ENCODE results near the gene ZSWIM9. TPM values are rescaled to one million over a fixed set of nuclear protein-coding genes. Genes with fewer than 3 reads are reported as not detected.
"Not testable (repeated sequence)": the region's sequence is repeated elsewhere in the genome, so short reads cannot be mapped to it uniquely, and the experiment has no call there.

The ZSWIM9 gene
- total RNA-seq, 2 experiments from 2014 or later, result 7.4 to 8.0 TPM

DNA sequence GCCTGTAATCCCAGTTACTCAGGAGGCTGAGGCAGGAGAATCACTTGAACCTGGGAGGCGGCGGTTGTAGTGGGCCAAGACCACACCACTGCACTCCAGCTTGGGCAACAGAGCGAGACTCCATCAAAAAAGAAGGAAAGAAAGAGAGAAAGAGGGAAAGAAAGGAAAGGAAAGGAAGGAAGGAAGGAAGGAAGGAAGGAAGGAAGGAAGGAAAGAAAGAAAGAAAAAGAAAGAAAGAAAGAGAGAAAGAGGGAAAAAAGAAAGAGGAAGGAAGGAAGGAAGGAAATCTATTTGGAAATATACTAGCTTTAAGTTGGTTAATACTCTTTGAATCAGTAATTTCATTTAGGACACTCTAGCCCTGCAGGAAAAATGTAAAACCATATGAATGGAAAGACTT lies 50.3 kb downstream of the ZSWIM9 start:
- H3K4me1 Mint-ChIP-seq (ENCODE audit: low read depth); DNase-seq; H3K27ac Mint-ChIP-seq; H3K27me3 Mint-ChIP-seq; intact Hi-C loops (cut with micrococcal nuclease); H3K4me3 Mint-ChIP-seq; POLR2A ChIA-PET; H3K9me3 Mint-ChIP-seq: not testable (repeated sequence)
- CTCF ChIA-PET, result interaction anchor here (1.0 kb wide), 1 partner anchor 8 kb away, joined by 3 read pairs; no protein-coding TSS in a partner anchor
- H3K36me3 Mint-ChIP-seq, result peaks cover 38% of the 10 kb centered on the region

DNA sequence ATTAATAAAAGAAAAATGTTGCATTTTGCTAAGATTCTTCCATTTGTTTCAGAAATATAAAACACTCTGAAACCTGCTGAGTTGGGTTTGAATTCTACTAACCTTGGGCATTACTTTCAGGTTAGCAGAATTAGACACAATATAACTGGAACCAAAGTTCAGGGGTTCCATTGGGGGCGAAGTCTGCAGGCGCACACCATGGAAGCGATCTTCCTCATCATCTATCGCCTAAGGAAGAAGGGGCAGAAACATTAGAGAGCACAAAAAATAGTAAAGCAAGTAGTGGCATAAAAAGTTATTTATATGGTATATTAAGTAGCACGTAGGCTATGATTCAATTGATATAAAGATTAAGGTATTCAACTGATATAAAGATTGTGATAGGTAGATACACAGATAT lies 51.1 kb downstream of the ZSWIM9 start:
- POLR2A ChIA-PET, result no interaction called here
- H3K36me3 Mint-ChIP-seq, result peaks cover 36% of the 10 kb centered on the region

DNA sequence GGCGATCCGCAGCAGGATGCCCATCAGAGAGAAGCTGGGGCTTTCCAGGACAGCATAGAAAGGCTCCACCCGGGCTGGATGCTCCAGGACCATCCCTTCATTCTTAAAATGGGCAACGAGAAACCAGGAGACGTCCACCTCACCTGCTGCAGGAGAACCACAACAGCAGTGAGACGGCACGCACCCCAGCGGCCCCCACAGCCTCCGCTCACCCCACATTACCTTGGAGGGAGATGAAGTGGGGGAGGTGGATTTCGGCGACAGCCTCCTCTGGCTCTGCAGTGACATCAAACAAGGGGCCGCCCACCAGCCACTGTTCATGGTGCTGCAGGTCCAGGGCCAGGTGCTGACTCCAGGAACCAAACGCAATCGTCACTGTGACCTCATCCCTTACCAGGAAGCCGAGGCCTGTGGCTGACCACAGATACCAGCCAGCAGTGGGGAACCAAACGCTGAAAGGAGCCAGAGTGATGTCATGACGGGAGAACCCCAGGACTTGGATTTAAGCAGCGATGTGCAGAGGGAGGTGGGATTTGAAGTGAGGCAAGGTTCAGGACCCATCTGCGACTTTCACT lies 60.2 kb downstream of the ZSWIM9 start:
- H3K36me3 Mint-ChIP-seq, result peaks cover 64% of the 10 kb centered on the region

More for the DNA sequence above, 51.1 kb downstream of the ZSWIM9 start:
- Mint-ChIP-seq H3K27ac (no peak overlapping the region), H3K4me3 (no peak overlapping the region), H3K27me3 (no peaks in the 10 kb centered on the region), H3K9me3 (no peaks in the 10 kb centered on the region), H3K4me1 (ENCODE audit: low read depth) (no peaks in the 10 kb centered on the region)
- DNase-seq, result no peak
- CTCF ChIA-PET, result no interaction called here
- intact Hi-C loops (cut with micrococcal nuclease), result no loop called here

DNA sequence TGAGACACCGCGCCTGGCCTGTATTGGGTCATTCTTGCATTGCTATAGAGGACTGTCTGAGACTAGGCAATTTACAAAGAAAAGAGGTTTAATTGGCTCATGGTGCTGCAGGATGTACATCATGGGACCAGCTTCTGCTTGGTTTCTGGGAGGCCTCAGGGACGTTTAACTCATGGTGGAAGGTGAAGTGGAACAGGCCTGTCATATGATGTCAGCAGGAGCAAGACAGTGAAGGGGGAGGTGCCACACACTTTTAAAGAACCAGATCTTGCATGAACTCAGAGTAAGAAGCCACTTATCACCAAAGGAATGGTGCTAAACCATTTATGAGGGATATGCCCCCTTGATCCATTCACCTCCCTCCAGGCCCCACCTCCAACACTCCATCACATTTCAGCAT lies 66.6 kb downstream of the ZSWIM9 start:
- H3K27ac Mint-ChIP-seq, result peak overlapping the region; percentile 34
- no peak for DNase-seq
- H3K27me3 Mint-ChIP-seq, result no peaks in the 10 kb centered on the region
- H3K36me3 Mint-ChIP-seq, result peaks cover 65% of the 10 kb centered on the region
- H3K9me3 Mint-ChIP-seq, result no peaks in the 10 kb centered on the region
- POLR2A ChIA-PET, result no interaction called here
- peaks cover 36% of the 10 kb centered on the region for H3K4me1 Mint-ChIP-seq (ENCODE audit: low read depth)
- intact Hi-C loops (cut with micrococcal nuclease), result no loop called here
- CTCF ChIA-PET, result no interaction called here
- H3K4me3 Mint-ChIP-seq, result no peak overlapping the region

More for the DNA sequence above, 60.2 kb downstream of the ZSWIM9 start:
- intact Hi-C loops (cut with micrococcal nuclease), result no loop called here
- H3K27ac Mint-ChIP-seq, result peak overlapping the region; percentile 70
- no peaks in the 10 kb centered on the region for H3K27me3 Mint-ChIP-seq
- H3K9me3 Mint-ChIP-seq, result no peaks in the 10 kb centered on the region
- POLR2A ChIA-PET, result interaction anchor here (1.8 kb wide), 1 partner anchor 27 kb away, joined by 7 read pairs; no protein-coding TSS in a partner anchor
- H3K4me1 Mint-ChIP-seq (ENCODE audit: low read depth), result peaks cover 18% of the 10 kb centered on the region
- H3K4me3 Mint-ChIP-seq, result no peak overlapping the region
- CTCF ChIA-PET, result no interaction called here
- peak; percentile 78 for DNase-seq

GRCh38 chr19:48239120-48239519 lies 68.6 kb downstream of the ZSWIM9 start:
- H3K27ac Mint-ChIP-seq, result peak overlapping the region; percentile 61
- ChIA-PET POLR2A (interaction anchor here (0.5 to 1.7 kb wide), 3 partner anchors 10 to 73 kb away, joined by 3 to 8 read pairs (median 4); partner anchors contain the start of gene CARD8), CTCF (interaction anchor here (0.6 to 1.4 kb wide), 3 partner anchors 10 to 22 kb away, joined by 3 to 4 read pairs (median 3); no protein-coding TSS in a partner anchor)
- intact Hi-C loops (cut with micrococcal nuclease), result no loop called here
- no peak overlapping the region for H3K4me3 Mint-ChIP-seq
- H3K4me1 Mint-ChIP-seq (ENCODE audit: low read depth), result peaks cover 39% of the 10 kb centered on the region
- H3K27me3 Mint-ChIP-seq, result no peaks in the 10 kb centered on the region
- H3K9me3 Mint-ChIP-seq, result no peaks in the 10 kb centered on the region
- peaks cover 53% of the 10 kb centered on the region for H3K36me3 Mint-ChIP-seq
- no peak for DNase-seq

DNA sequence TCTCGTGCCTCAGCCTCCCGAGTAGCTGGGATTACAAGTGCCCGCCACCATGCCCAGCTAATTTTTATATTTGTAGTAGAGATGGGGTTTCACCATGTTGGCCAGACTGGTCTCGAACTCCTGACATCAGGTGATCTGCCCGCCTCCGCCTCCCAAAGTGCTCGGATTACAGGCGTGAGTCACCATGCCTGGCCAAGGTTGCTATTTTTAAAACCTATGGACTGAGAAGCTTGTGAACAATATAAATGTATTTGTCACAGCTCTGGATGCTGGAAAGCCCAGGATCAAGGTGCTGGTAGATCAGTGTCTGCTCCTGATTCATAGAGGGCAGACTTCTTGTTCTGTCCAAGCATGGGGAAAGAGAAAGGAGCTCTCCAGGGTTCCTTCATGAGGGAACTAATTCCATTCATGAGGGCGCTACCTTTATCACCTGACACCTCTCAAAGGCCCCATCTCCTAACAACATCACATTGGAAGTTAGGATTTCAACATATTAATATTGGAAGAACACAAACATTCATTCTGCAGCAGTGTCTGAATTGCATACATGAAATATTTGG lies 69.2 kb downstream of the ZSWIM9 start:
- H3K27me3 Mint-ChIP-seq, result no peaks in the 10 kb centered on the region
- ChIA-PET POLR2A (interaction anchor here (1.2 to 1.7 kb wide), 2 partner anchors 10 to 16 kb away, joined by 3 to 8 read pairs; partner anchors contain the start of gene CARD8), CTCF (interaction anchor here (0.6 to 1.4 kb wide), 3 partner anchors 10 to 21 kb away, joined by 3 to 4 read pairs (median 3); no protein-coding TSS in a partner anchor)
- intact Hi-C loops (cut with micrococcal nuclease), result no loop called here
- DNase-seq, result no peak
- peak overlapping the region; percentile 61 for H3K27ac Mint-ChIP-seq
- H3K4me3 Mint-ChIP-seq, result no peak overlapping the region
- no peaks in the 10 kb centered on the region for H3K9me3 Mint-ChIP-seq
- H3K4me1 Mint-ChIP-seq (ENCODE audit: low read depth), result peaks cover 45% of the 10 kb centered on the region
- H3K36me3 Mint-ChIP-seq, result peaks cover 54% of the 10 kb centered on the region

DNA sequence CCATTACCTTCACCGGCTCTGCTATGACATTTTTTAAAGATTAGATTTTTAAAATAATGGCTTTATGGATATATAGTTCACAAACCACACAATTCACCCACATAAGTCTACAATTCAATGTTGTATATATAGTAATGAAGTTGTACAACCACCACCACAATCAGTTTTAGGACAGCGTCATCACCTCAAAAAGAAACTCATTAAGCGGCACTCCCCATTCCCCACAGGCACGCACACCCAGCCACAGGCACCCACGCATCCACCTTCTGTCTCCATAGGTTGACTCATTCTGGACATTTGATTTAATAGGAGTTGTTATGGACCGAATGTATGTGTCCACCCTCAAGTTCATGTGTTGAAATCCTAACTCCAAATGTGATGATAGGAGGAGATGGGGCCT lies 71.3 kb downstream of the ZSWIM9 start:
- Mint-ChIP-seq H3K4me1 (ENCODE audit: low read depth) (peaks cover 60% of the 10 kb centered on the region), H3K27ac (peak overlapping the region; percentile 63), H3K36me3 (peaks cover 55% of the 10 kb centered on the region)
- H3K9me3 Mint-ChIP-seq; H3K4me3 Mint-ChIP-seq; POLR2A ChIA-PET; intact Hi-C loops (cut with micrococcal nuclease); H3K27me3 Mint-ChIP-seq: not testable (repeated sequence)
- peak; percentile 58 for DNase-seq
- CTCF ChIA-PET, result interaction anchor here (1.2 kb wide), 1 partner anchor 8 kb away, joined by 3 read pairs; no protein-coding TSS in a partner anchor

GRCh38 chr19:48244281-48244680 lies 73.8 kb downstream of the ZSWIM9 start:
- POLR2A ChIA-PET, result no interaction called here
- H3K4me1 Mint-ChIP-seq (ENCODE audit: low read depth), result peaks cover 56% of the 10 kb centered on the region
- peaks cover 55% of the 10 kb centered on the region for H3K36me3 Mint-ChIP-seq

GRCh38 chr19:48246101-48246500 lies 75.6 kb downstream of the ZSWIM9 start:
- no peak for DNase-seq
- Mint-ChIP-seq H3K36me3 (peaks cover 47% of the 10 kb centered on the region), H3K4me3 (peak overlapping the region; percentile 10), H3K27ac (peak overlapping the region; percentile 76), H3K9me3 (no peaks in the 10 kb centered on the region), H3K4me1 (ENCODE audit: low read depth) (peaks cover 61% of the 10 kb centered on the region), H3K27me3 (no peaks in the 10 kb centered on the region)
- CTCF ChIA-PET, result interaction anchor here (0.7 to 2.5 kb wide), 5 partner anchors 9 to 282 kb away, joined by 4 to 9 read pairs (median 6); partner anchors contain the start of gene CARD8
- POLR2A ChIA-PET, result no interaction called here
- intact Hi-C loops (cut with micrococcal nuclease), result no loop called here

More at GRCh38 chr19:48244281-48244680, 73.8 kb downstream of the ZSWIM9 start:
- H3K9me3 Mint-ChIP-seq, result no peaks in the 10 kb centered on the region
- peak overlapping the region; percentile 93 for H3K27ac Mint-ChIP-seq
- CTCF ChIA-PET, result interaction anchor here (0.6 to 1.6 kb wide), 3 partner anchors 11 to 40 kb away, joined by 3 to 4 read pairs (median 3); no protein-coding TSS in a partner anchor
- H3K4me3 Mint-ChIP-seq, result peak overlapping the region; percentile 69
- intact Hi-C loops (cut with micrococcal nuclease), result loop anchor here (1.0 kb wide), 1 partner anchor 11 kb away; the partner anchor contains the start of gene CARD8
- H3K27me3 Mint-ChIP-seq, result no peaks in the 10 kb centered on the region
- peak; percentile 56 for DNase-seq

- Mint-ChIP-seq H3K27me3 (no peaks in the 10 kb centered on the region), H3K27ac (peak overlapping the region; percentile 76)
Observed at GRCh38 chr19:48247212-48247611, 76.7 kb downstream of the ZSWIM9 start.

More at GRCh38 chr19:48247212-48247611, 76.7 kb downstream of the ZSWIM9 start:
- Mint-ChIP-seq H3K36me3 (peaks cover 41% of the 10 kb centered on the region), H3K9me3 (no peaks in the 10 kb centered on the region), H3K4me3 (peak overlapping the region; percentile 29), H3K4me1 (ENCODE audit: low read depth) (peaks cover 62% of the 10 kb centered on the region)
- intact Hi-C loops (cut with micrococcal nuclease), result no loop called here
- POLR2A ChIA-PET, result interaction anchor here (0.6 kb wide), 1 partner anchor 538 kb away, joined by 3 read pairs; no protein-coding TSS in a partner anchor
- DNase-seq, result no peak
- CTCF ChIA-PET, result interaction anchor here (0.7 to 2.5 kb wide), 4 partner anchors 12 to 283 kb away, joined by 4 to 9 read pairs (median 6); no protein-coding TSS in a partner anchor
